NCI-H1105 treated with DMSO at 0.1 percent for 48 hours (cell line): Measurements from ENCODE around the gene KNOP1.

ENCODE experiments used
- DNase-seq: peaks from one replicate; lab custom pipeline; 2025; lab: John Stamatoyannopoulos, UW

KNOP1 gene

GRCh38 chr16:19717741-19718623, at the start of gene KNOP1, which contains the start of gene IQCK:
Gene KNOP1, minus strand, starts transcription at chr16:19718227. Its CDS starts 3,192 bp downstream, at chr16:19715035.
Gene IQCK, plus strand, starts transcription at chr16:19718271. Its CDS starts 36 bp downstream, at chr16:19718307.
- DNase-seq = peak; percentile 71

- DNase-seq = no peak
Observed at GRCh38 chr16:19767497-19767896, 49.5 kb upstream of the KNOP1 start.

GRCh38 chr16:19766988-19767387, 49.0 kb upstream of the KNOP1 start:
- no peak for DNase-seq

GRCh38 chr16:19766554-19766884, 48.5 kb upstream of the KNOP1 start:
- no peak for DNase-seq

- no peak for DNase-seq
Observed at GRCh38 chr16:19765860-19766553, 48.0 kb upstream of the KNOP1 start.

GRCh38 chr16:19760356-19761060, 42.5 kb upstream of the KNOP1 start:
- DNase-seq = no peak

- DNase-seq = peak; percentile 26
Observed at GRCh38 chr16:19757762-19758595, 40.0 kb upstream of the KNOP1 start.

- no peak for DNase-seq
Observed at GRCh38 chr16:19757026-19757425, 39.0 kb upstream of the KNOP1 start.

GRCh38 chr16:19755268-19755667, 37.2 kb upstream of the KNOP1 start:
- no peak for DNase-seq

- no peak for DNase-seq
Observed at GRCh38 chr16:19754644-19755036, 36.6 kb upstream of the KNOP1 start.

GRCh38 chr16:19753815-19754643, 36.0 kb upstream of the KNOP1 start:
- DNase-seq = no peak

- no peak for DNase-seq
Observed at GRCh38 chr16:19751478-19752385, 33.7 kb upstream of the KNOP1 start.

- no peak for DNase-seq
Observed at GRCh38 chr16:19749571-19750080, 31.6 kb upstream of the KNOP1 start.

GRCh38 chr16:19748389-19749168, 30.6 kb upstream of the KNOP1 start:
- peak; percentile 15 for DNase-seq

GRCh38 chr16:19746561-19746960, 28.5 kb upstream of the KNOP1 start:
- DNase-seq = no peak

- DNase-seq = no peak
Observed at GRCh38 chr16:19745286-19746010, 27.4 kb upstream of the KNOP1 start.

GRCh38 chr16:19744670-19745069, 26.6 kb upstream of the KNOP1 start:
- DNase-seq = no peak

GRCh38 chr16:19743816-19744159, 25.8 kb upstream of the KNOP1 start:
- no peak for DNase-seq
